Vagina (tissue), 2 donors: Measurements from ENCODE around the gene GRK4. TPM values are rescaled to one million over a fixed set of nuclear protein-coding genes. Genes with fewer than 3 reads are reported as not detected.
A peak's percentile ranks its signal among the peaks of the same experiment; 100 is the strongest.

Experiments
- DNase-seq, 2 donors: peaks; one replicate each; pipeline ENCODE4 v3.0.0-alpha.2; 2017; ENCODE audit errors: extremely low spot score in 2 of 2
- H3K27ac ChIP-seq: fragments of 200-600 bp; sonication (generic); one replicate; pipeline ENCODE4 v1.5.1; 2019
- H3K27me3 ChIP-seq: fragments of 200-600 bp; sonication (generic); one replicate; pipeline ENCODE4 v1.5.1; 2019
- H3K36me3 ChIP-seq, 2 donors: fragments of 200-600 bp; sonication (generic); one replicate each; pipeline ENCODE4 v1.5.1; 2017 to 2019
- H3K4me1 ChIP-seq: fragments of 200-600 bp; sonication (generic); one replicate; pipeline ENCODE4 v1.5.1; 2019
- H3K4me3 ChIP-seq, 2 donors: fragments of 200-600 bp; sonication (generic); 1 replicate in 1 of 2; 2 replicates in 1 of 2; pipeline ENCODE4 v1.5.1; 2016 to 2019
- H3K9me3 ChIP-seq: fragments of 200-600 bp; sonication (generic); one replicate; pipeline ENCODE4 v1.5.1; 2019
- POLR2A ChIP-seq, 2 donors: fragments of 450-650 bp; IDR thresholded peaks; one replicate each; pipeline ENCODE4 v1.6.1; 2017; ENCODE audit warnings: antibody characterized with exemption in 2 of 2, mild to moderate bottlenecking in 2 of 2, moderate library complexity in 2 of 2
- POLR2AphosphoS5 ChIP-seq, 2 donors: sonication (generic); formaldehyde crosslinking; IDR thresholded peaks; one replicate each; pipeline ENCODE4 v1.9.0; 2017; ENCODE audit warnings: antibody characterized with exemption in 2 of 2, mild to moderate bottlenecking in 2 of 2, low read depth in 1 of 2; ENCODE audit not compliant: insufficient read depth in 1 of 2
- intact Hi-C: fragments of 100-400 bp; cut with DNase I; formaldehyde crosslinking; loops from one replicate; pipeline ENCODE4 v1.15.1; 2023
- total RNA-seq: library from RNA; depleted of rRNA; stranded (reverse); fragments of >200 nt; gene quantifications from one replicate; pipeline ENCODE4 v1.2.3, GENCODE V29; 2016
- TF ChIP-seq, protein P1 (sequence below), 3 experiments: fragments of 450-650 bp in 2 of 3; fragments of 200-600 bp in 1 of 3; sonication (generic) in 1 of 3; IDR thresholded peaks; one replicate each; pipeline ENCODE4 v1.5.1; 2017 to 2019; ENCODE audit warnings: antibody characterized with exemption in 3 of 3, mild to moderate bottlenecking in 2 of 3, moderate library complexity in 2 of 3

The GRK4 gene
- total RNA-seq, 1 donor from 2014 or later = 2.7 TPM

DNA sequence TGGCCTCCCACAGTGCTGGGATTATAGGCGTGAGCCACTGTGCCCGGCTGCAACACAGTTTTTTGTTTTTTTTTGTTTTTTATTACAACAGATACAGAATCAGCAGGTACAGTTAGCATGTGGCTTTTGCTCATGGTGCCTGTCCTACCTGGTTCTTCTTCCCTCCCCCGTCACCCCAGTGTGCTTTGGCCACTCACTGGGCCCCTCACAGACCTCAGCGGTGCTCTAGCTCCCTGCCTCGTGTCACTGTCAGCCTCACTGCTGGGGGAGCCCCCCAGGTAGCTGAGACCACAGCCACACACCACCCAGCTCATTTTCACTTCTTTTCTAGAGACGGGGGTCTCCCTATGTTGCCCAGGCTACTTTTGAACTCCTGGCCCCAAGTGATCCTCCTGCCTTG is 72.3 kb downstream of the GRK4 start:
- no peak overlapping the region for H3K27ac ChIP-seq
- DNase-seq = no peak
- no peaks in the 10 kb centered on the region for H3K36me3 ChIP-seq
- TF ChIP-seq POLR2AphosphoS5 (IDR thresholded peaks at IDR 0.05; ENCODE audit: insufficient read depth in 1 of 2, low read depth in 1 of 2) (no peak), POLR2A (IDR thresholded peaks at IDR 0.05) (no peak)
- TF ChIP-seq, protein P1, sequence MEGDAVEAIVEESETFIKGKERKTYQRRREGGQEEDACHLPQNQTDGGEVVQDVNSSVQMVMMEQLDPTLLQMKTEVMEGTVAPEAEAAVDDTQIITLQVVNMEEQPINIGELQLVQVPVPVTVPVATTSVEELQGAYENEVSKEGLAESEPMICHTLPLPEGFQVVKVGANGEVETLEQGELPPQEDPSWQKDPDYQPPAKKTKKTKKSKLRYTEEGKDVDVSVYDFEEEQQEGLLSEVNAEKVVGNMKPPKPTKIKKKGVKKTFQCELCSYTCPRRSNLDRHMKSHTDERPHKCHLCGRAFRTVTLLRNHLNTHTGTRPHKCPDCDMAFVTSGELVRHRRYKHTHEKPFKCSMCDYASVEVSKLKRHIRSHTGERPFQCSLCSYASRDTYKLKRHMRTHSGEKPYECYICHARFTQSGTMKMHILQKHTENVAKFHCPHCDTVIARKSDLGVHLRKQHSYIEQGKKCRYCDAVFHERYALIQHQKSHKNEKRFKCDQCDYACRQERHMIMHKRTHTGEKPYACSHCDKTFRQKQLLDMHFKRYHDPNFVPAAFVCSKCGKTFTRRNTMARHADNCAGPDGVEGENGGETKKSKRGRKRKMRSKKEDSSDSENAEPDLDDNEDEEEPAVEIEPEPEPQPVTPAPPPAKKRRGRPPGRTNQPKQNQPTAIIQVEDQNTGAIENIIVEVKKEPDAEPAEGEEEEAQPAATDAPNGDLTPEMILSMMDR (IDR thresholded peaks at IDR 0.05) = no peak
- intact Hi-C loops = no loop called here
- no peak overlapping the region for H3K4me3 ChIP-seq
- H3K4me1 ChIP-seq = peaks cover 14% of the 10 kb centered on the region
- H3K9me3 ChIP-seq = no peaks in the 10 kb centered on the region
- H3K27me3 ChIP-seq = no peaks in the 10 kb centered on the region

DNA sequence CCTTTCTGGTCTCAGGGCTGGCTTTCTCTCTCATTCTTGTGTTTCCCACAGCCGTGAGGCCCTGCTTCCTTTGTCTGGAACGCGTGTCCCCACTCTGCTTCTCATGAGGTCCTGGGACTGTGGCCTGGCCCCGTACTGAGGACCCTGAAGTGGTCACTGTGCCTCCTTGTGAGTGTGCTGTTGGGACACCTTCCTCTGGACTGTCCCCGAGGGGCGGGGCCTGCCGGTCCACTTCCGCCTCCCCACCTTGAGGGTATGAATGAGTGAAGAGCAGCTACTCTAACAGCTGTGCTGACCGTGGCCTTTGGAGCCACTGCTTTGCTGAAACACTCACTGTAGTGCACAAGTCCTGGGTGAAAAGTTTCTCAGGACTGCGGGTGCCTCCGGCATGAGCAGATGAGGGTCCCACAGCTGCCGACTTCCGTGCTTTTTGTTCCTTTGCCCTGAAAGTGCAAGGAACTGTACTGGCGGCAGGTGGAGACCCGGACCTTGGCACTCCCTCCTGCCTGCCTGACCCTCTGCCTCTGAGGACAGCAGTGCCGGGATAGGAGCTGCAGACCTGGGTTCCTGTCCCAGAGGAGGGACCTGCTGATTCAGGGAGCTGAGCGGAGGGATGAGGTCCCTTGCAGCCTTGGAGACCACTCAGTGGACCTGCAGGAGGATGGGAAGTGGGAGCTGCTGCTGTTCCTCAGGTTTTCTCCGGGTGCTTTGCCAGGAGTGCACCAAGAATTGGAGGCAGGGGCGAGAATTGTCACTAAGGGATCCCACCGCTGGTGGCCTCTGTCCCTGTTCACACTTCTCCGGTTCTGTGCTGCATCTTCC is 73.0 kb downstream of the GRK4 start:
- peaks cover 18% of the 10 kb centered on the region for H3K4me1 ChIP-seq
- H3K27ac ChIP-seq = no peak overlapping the region
- no peak for DNase-seq
- H3K9me3 ChIP-seq = no peaks in the 10 kb centered on the region
- H3K4me3 ChIP-seq = no peak overlapping the region
- no peak for TF ChIP-seq POLR2AphosphoS5 (IDR thresholded peaks at IDR 0.05; ENCODE audit: insufficient read depth in 1 of 2, low read depth in 1 of 2)
- no peak for TF ChIP-seq POLR2A (IDR thresholded peaks at IDR 0.05)
- TF ChIP-seq, protein P1 (IDR thresholded peaks at IDR 0.05) = no peak
- H3K27me3 ChIP-seq = no peaks in the 10 kb centered on the region
- H3K36me3 ChIP-seq = no peaks in the 10 kb centered on the region
- intact Hi-C loops = no loop called here

DNA sequence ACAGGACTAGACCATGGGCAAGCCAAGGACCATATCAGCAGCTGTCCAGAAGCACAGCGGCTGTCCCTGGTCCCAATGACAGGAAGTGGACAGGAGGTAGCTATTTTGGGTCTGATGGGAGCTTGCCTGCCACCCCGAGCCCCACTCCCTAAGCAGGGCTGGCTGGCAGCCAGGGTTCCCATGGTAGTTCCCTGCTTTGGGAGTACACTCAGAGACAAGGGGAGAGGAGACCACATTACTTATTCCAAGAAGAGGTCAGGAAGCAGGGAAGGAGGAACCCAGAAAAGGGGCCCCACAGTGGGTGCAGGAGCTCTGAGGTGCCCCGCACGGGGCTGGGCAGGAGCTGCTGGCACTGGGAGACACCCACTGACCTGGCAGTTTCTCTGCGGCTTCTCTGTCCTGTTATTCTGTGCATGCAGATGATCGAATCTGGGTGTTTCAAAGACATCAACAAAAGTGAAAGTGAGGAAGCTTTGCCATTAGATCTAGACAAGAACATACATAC is 74.6 kb downstream of the GRK4 start:
- no peaks in the 10 kb centered on the region for H3K36me3 ChIP-seq

DNA sequence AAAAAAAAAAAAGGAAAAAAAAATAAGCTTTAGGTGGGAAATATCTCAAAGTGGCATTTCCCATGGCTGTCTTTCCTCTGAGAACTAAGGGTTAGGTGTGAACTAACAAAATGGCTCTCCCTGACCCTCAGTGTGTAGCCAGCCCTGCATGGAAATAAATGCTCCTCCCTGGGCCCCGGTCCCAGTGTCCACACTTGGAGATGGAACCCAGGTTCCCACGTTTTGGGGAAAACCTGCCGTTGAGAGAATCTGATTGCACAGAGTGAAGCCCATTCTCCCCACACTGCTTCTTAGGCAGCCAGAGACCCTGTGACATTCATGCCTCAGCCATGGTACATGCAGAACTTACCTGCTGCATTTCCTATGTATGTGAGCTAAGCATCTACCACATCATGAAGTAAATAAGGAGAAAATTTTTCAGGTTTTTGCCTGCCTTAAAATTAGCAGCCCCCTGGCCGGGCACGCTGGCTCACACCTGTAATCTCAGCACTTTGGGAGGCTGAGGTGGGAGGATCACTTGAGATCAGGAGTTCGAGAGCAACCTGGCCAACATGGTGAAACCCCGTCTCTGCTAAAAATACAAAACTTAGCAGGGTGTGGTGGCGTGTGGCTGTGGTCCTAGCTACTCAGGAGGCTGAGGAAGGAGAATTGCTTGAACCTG is 76.5 kb downstream of the GRK4 start:
- Histone ChIP-seq H3K27me3 (no peaks in the 10 kb centered on the region), H3K36me3 (no peaks in the 10 kb centered on the region), H3K27ac (no peak overlapping the region), H3K4me3 (no peak overlapping the region), H3K9me3 (no peaks in the 10 kb centered on the region), H3K4me1 (peaks cover 31% of the 10 kb centered on the region)
- TF ChIP-seq POLR2AphosphoS5 (IDR thresholded peaks at IDR 0.05; ENCODE audit: insufficient read depth in 1 of 2, low read depth in 1 of 2) (no peak), POLR2A (IDR thresholded peaks at IDR 0.05) (no peak)
- TF ChIP-seq, protein P1 (IDR thresholded peaks at IDR 0.05) = no peak
- no peak for DNase-seq
- intact Hi-C loops = no loop called here

More for the DNA sequence above, 74.6 kb downstream of the GRK4 start:
- H3K4me1 ChIP-seq = peaks cover 31% of the 10 kb centered on the region
- no peaks in the 10 kb centered on the region for H3K27me3 ChIP-seq
- intact Hi-C loops = no loop called here
- DNase-seq = no peak
- H3K9me3 ChIP-seq = no peaks in the 10 kb centered on the region
- H3K4me3 ChIP-seq = peak overlapping the region; percentile 12 to 25
- TF ChIP-seq POLR2AphosphoS5 (IDR thresholded peaks at IDR 0.05; ENCODE audit: insufficient read depth in 1 of 2, low read depth in 1 of 2) (no peak), POLR2A (IDR thresholded peaks at IDR 0.05) (no peak)
- TF ChIP-seq, protein P1 (IDR thresholded peaks at IDR 0.05) = no peak
- no peak overlapping the region for H3K27ac ChIP-seq
